ENCODE results near the gene OBP2A.

The OBP2A gene

DNA sequence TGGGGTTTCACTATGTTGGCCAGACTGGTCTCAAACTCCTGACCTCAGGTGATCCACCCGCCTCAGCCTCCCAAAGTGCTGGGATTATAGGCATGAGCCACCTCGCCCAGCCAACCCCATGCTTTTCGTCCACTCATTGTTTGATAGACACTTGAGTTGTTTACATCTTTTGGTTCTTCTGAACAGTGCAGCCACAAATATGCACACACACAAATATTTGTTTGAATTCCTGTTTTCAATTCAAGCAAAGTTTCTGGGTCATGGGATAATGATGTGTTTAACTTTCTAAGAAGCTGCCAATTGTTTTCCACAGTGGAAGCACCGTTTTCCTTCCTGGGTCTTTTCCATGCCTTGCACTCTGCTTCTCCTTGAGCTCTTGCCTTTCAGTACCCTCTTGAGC, 8.8 kb downstream of the OBP2A start:
- FAIRE-seq = no peak
- DNase-seq (ENCODE audit: insufficient read length, low spot score) = no peak
- TF ChIP-seq, protein P1, sequence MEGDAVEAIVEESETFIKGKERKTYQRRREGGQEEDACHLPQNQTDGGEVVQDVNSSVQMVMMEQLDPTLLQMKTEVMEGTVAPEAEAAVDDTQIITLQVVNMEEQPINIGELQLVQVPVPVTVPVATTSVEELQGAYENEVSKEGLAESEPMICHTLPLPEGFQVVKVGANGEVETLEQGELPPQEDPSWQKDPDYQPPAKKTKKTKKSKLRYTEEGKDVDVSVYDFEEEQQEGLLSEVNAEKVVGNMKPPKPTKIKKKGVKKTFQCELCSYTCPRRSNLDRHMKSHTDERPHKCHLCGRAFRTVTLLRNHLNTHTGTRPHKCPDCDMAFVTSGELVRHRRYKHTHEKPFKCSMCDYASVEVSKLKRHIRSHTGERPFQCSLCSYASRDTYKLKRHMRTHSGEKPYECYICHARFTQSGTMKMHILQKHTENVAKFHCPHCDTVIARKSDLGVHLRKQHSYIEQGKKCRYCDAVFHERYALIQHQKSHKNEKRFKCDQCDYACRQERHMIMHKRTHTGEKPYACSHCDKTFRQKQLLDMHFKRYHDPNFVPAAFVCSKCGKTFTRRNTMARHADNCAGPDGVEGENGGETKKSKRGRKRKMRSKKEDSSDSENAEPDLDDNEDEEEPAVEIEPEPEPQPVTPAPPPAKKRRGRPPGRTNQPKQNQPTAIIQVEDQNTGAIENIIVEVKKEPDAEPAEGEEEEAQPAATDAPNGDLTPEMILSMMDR (IDR thresholded peaks at IDR 0.05; ENCODE audit: insufficient read depth, missing control alignments) = no peak

DNA sequence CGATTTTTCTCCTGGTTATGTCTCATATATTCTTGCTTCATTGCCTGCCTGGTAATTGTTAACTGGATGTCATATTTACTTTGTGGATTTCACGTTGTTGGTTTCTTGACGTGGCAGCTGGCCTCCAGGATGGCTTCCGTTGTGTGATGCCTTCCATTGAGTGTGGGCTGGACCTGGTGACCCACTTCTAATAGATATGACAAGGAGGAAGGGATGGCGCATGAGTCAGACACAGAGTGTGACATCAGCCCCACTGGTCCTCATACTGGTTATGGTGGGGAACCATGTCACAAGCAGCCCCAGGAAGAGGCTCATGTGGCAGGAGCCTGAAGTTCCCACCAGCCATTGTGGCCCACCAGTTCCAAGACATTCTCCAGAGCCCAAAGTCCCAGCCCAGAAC, 9.3 kb downstream of the OBP2A start:
- TF ChIP-seq, protein P1 (IDR thresholded peaks at IDR 0.05; ENCODE audit: insufficient read depth, missing control alignments) = no peak
- FAIRE-seq = no peak
- DNase-seq (ENCODE audit: insufficient read length, low spot score) = no peak

GRCh38 chr9:135555910-135556309, 10.0 kb downstream of the OBP2A start:
- DNase-seq (ENCODE audit: insufficient read length, low spot score) (no peak), FAIRE-seq (no peak)
- TF ChIP-seq, protein P1 (IDR thresholded peaks at IDR 0.05; ENCODE audit: insufficient read depth, missing control alignments) = no peak

DNA sequence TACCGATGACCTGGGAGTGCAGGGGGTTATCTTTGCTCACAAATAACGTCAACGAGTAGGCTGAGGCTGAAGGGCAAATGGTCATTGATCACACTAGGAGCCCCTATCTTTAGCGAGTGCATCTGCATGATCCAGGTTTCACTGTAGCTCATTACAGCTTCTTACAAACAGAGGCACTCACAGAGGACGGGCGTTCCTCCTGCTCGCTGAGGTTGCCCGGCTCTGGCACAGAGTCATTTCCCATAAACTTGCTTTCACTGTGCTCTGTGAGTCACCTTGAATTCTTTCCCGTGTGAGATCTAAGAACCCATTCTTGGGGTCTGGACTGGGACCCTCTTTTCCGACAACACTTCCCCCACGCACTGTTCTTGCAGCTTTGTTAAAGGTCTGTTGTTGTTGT, 13.7 kb downstream of the OBP2A start:
- no peak for DNase-seq (ENCODE audit: insufficient read length, low spot score)
- TF ChIP-seq, protein P1 (IDR thresholded peaks at IDR 0.05; ENCODE audit: insufficient read depth, missing control alignments) = no peak
- FAIRE-seq = no peak

DNA sequence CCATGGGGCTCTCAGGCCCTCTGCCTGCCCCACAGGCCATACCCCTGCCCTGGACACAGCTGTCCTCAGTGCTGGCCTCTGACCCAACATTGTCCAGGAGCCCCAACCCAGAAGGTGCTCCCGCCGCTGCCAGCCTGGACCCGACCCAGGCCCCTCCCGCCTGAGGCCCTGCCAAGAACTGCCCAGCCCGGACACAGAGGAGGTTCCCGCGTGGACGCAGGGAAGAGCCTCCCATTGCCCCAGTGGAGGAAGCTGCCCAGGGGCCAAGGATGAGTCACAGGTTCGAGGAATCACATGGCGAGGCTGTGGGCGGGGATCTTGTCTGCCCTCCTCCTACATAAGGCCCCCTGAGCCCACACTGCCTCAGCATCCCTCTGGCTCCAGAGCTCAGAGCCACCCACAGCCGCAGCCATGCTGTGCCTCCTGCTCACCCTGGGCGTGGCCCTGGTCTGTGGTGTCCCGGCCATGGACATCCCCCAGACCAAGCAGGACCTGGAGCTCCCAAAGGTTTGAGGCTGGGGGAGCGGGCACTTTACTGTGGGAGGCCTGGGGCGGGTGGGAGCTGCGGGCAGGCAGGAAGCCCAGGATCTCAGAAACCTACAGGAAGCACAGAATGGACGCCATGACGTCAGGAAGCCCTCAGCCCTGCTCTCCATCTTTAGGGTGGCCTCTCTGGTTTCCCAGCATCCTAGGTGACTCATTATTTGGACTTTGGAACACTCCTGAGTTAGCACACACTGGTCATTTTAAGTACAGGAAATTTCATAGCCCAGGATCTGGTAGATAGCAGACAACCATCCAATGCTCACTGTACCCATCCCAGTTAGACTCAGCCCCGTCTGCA, 15.7 kb downstream of the OBP2A start, which contains the start of gene PAEP:
Gene PAEP, plus strand, starts transcription at position 366 of the 844 bp plus-strand sequence.
- FAIRE-seq = no peak
- TF ChIP-seq, protein P1 (IDR thresholded peaks at IDR 0.05; ENCODE audit: insufficient read depth, missing control alignments) = no peak
- no peak for DNase-seq (ENCODE audit: insufficient read length, low spot score)

DNA sequence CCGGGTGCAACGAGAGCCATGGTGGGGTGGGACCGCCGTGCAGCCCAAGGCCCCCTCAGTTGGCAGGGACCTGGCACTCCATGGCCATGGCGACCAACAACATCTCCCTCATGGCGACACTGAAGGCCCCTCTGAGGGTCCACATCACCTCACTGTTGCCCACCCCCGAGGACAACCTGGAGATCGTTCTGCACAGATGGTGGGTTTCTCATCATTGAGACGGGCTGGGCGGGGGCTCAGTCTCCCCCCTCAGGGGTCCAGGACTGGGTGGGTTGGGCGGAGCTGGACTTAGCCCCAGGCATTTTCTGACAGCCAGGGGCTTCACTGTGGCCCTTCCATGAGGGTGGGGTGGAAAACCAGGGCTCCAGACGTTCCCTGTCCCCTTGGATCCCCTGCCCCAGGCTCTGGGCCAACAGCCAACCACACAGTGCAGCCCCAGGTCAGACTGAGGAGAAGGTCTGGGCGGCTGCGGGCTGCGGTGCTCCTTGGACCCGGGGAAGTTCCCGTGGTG, 16.4 kb downstream of the OBP2A start:
- no peak for DNase-seq (ENCODE audit: insufficient read length, low spot score)
- FAIRE-seq = no peak
- TF ChIP-seq, protein P1 (IDR thresholded peaks at IDR 0.05; ENCODE audit: insufficient read depth, missing control alignments) = no peak

- DNase-seq (ENCODE audit: insufficient read length, low spot score) (no peak), FAIRE-seq (no peak)
- TF ChIP-seq, protein P1 (IDR thresholded peaks at IDR 0.05; ENCODE audit: insufficient read depth, missing control alignments) = no peak
Observed at GRCh38 chr9:135563039-135563476, 17.1 kb downstream of the OBP2A start.
